Muscle of back (tissue), 11 donors: ENCODE results near the gene HOXC6. TPM values are rescaled to one million over a fixed set of nuclear protein-coding genes. Genes with fewer than 3 reads are reported as not detected.

Experiments used
- DNase-seq, 3 donors: peaks; one replicate each; pipeline versions ENCODE4 v3.0.0 to v3.0.0-alpha.2; 2013
- polyA plus RNA-seq, 10 donors: library from polyadenylated mRNA; unstranded; fragments of 120-200 nt; gene quantifications; one replicate each; pipeline ENCODE4 v1.2.1, GENCODE V29; 2013; ENCODE audit not compliant: insufficient read length in 10 of 10

The HOXC6 gene
- polyA plus RNA-seq, 10 donors = 9.6 to 30.4 (median 13.2) TPM

- no peak for DNase-seq
Measured at GRCh38 chr12:54001283-54002187, 26.7 kb upstream of the HOXC6 start.

DNA sequence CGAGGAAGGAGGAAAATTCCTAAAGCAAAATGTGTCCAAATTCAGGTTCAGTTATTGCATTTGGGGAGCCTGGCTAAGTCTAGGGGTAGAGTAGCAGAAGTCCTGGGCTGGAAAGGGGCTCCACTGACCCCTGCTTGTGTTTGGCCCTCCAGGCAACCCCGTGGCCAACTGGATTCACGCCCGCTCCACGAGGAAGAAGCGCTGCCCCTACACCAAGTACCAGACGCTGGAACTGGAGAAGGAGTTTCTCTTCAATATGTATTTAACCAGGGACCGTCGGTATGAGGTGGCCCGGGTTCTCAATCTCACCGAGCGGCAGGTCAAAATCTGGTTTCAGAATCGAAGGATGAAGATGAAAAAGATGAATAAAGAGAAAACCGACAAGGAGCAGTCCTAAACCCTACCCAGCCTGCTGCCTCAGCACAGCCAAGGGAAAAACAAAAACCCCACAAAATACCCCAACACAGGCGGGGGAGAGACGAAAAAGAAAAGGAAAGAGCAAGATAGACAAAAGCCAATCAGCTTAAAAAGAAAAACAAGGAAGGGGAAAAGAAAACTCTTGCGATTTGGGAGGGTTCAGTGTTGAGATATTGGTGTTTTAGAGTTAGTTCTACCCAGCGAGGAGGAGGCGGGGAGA lies 25.8 kb upstream of the HOXC6 start:
- peak in 1 of 3 donors; percentile 69 for DNase-seq

DNA sequence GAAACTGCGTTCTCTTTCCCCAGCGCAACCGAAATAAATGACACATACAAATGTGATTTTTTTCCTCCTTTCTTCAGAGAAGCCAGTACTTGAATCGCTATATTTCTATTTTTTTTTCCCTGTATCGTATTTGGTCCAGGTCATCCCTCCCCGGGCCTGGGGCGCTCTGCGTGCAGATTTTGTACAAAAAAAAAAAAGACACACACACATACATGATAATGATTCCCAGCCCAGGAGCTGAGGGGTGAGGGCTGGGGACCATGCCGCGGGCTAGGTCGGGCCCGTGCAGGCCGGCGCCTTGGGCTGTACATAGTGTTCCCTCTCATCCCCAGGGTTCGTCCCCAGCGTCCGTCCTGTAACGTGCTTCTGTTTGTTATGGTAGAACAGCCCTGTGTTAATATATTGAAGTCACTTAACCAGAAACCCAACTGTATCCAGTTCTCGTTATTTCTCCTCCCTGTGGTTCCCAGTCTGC lies 25.3 kb upstream of the HOXC6 start:
- peak in 1 of 3 donors; percentile 67 for DNase-seq

- DNase-seq = no peak
Measured at GRCh38 chr12:54003625-54004024, 24.6 kb upstream of the HOXC6 start.

GRCh38 chr12:54004063-54004840 lies 24.0 kb upstream of the HOXC6 start:
- DNase-seq = no peak

- DNase-seq = peak in 1 of 3 donors; percentile 89
Measured at GRCh38 chr12:54004841-54005530, 23.3 kb upstream of the HOXC6 start.

GRCh38 chr12:54005531-54005852 lies 22.7 kb upstream of the HOXC6 start:
- peak in 1 of 3 donors; percentile 74 for DNase-seq

GRCh38 chr12:54005853-54006558 lies 22.2 kb upstream of the HOXC6 start:
- DNase-seq = peak; percentile 86 to 96 (median 90)

DNA sequence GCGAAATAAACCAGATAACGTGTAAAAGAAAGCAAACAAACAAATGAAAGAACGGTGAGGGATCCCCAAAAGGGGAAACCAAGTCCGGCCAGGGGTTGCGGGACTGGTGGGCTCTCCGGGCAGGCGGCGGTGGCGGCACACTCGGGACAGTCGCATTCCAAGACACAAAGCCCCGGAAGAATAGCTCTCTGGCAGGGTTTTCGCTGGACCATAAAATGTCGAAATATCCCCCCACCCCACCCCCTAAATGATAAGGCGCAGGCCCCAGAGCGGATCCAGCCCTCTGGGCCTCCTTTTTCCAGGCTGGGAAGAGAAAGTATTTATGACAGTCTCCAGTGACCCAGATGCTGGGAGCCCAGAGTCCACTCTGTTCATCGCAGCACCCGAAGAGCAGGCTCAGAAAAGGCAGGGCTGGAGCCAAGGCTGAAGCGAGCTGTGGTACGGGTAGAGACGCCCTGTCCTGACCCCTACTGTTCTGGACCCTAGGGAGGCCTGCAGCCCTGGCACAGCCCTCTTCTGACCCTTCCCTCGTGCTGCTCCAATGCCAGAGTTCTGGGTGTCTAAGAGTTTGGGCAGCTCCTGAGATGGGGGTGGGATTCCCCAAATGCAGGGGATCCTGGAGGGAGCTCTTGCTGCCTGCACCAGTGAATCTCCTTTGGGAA lies 21.6 kb upstream of the HOXC6 start:
- no peak for DNase-seq

GRCh38 chr12:54007538-54008259 lies 20.5 kb upstream of the HOXC6 start:
- DNase-seq = no peak

- no peak for DNase-seq
Measured at GRCh38 chr12:54008260-54008552, 20.0 kb upstream of the HOXC6 start.

DNA sequence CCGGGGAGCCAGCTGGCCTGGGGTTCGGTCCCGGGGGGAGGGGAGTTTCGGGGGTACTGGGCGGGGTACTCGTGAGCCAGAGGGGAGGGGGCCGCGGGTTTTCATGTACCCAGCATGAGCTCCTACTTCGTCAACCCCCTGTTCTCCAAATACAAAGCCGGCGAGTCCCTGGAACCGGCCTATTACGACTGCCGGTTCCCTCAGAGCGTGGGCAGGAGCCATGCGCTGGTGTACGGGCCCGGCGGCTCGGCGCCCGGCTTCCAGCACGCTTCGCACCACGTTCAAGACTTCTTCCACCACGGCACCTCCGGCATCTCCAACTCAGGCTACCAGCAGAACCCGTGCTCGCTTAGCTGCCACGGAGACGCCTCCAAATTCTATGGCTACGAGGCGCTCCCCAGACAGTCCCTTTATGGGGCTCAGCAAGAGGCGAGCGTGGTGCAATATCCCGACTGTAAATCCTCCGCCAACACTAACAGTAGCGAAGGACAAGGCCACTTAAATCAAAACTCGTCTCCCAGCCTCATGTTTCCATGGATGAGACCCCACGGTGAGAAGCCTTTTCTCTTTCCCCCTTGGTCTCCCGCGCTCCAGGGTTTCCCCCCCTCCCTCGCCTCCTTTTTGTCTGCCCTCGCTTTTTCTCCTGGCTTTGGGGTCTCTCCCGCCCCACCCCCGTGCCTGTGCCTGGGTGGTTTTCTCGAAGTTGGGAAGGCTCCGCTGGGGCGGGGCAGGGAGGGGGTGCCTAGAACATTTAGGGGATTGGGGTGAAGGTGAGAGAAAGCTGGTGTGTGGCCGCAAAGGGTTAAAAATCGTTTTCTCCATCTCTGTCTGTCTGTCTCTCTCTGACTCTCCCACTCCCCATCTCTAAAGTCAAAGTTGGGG lies 18.8 kb upstream of the HOXC6 start:
- peak in 1 of 3 donors; percentile 69 for DNase-seq

DNA sequence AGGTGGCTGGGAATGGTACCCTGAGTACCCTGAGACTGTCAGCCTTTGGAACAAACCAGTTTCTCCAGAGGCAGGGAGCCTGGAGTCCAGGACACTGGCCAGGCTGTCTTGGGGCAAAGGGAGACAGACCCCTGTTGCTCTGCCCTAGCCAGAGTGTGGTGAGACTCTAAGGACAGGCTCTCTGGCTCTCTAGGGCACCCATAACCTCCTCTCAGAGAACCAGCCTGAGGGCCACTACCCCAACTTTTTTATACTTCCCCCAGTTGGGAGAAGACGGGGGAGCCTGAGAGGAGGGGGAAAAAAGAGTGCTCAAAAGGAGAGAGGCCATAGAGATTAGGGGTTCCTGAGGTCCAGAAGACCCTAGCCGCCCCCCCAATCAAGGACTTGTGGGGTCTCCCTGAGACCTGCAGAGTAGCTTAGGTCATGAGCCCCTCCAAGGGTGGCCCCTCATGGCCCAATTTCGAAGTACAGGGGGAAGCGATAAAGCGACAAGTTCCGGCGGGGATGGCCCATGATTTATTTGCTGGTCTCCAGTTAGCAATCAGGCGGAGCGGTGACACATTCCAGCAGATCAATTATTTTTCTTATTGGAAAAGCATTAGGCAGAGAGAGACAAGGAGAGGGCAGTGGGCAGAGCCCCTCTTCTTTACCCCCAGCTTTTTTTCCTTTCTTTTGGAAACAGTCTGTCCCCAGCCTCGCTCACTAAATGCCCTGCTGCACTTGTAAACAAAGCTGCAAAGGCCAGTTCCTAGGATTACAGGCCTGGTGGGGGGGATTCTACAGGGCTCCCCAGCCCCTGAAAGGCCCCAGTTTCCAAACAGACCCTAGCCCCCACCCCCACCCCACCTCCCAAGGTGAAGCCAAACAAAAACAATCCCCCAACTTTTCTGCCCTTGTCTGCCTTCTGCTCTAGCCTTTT lies 17.9 kb upstream of the HOXC6 start:
- DNase-seq = no peak

- no peak for DNase-seq
Measured at GRCh38 chr12:54010972-54011664, 17.1 kb upstream of the HOXC6 start.

DNA sequence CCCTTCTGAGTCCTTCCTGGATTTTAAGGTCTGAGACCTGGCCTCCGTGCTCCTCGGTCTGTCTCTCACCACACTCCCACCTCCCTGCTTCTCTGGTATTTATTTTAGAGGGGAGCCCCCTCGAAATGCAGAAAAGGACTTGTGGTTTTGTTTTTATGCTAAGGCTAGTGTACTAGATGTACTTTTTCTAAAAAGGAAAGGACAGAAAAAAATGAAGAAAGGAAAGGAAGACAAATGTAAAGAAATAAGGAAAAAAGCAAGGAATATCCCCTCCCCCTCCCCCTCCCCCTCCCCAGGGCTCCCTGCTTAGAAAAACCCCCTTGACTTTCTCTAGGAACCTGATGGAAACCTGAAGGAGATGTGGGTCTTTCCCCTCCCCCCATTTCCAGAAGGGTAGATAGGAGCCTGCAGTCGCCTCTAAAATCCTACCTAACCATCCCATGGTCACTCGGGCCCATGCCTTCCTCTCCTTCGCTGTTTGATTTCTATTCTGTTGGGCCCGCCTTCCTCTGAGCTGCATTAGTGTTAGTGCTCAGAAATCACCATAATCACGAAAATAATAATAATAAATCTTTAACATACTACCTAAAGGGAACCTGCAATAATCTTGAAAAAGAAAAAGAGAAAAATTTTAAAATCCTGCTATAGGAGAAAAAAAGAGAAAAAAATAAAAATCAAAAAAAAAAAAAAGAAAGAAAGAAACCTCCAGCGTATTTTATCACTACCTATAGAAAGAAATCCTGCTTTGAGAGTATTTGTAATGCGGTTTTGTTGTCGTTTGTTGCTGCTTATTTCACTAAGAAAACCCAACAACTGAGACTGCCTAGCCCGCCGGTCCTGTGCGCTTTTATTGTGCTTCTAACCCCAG lies 16.3 kb upstream of the HOXC6 start:
- DNase-seq = no peak
